Measurements from ENCODE around the gene IL6ST. TPM values are rescaled to one million over a fixed set of nuclear protein-coding genes. Genes with fewer than 3 reads are reported as not detected.
"Not testable (repeated sequence)": the region's sequence is repeated elsewhere in the genome, so short reads cannot be mapped to it uniquely, and the experiment has no call there.

Gene IL6ST
- total RNA-seq, 4 donors from 2014 or later, result 71.4 to 246 (median 116) TPM

DNA sequence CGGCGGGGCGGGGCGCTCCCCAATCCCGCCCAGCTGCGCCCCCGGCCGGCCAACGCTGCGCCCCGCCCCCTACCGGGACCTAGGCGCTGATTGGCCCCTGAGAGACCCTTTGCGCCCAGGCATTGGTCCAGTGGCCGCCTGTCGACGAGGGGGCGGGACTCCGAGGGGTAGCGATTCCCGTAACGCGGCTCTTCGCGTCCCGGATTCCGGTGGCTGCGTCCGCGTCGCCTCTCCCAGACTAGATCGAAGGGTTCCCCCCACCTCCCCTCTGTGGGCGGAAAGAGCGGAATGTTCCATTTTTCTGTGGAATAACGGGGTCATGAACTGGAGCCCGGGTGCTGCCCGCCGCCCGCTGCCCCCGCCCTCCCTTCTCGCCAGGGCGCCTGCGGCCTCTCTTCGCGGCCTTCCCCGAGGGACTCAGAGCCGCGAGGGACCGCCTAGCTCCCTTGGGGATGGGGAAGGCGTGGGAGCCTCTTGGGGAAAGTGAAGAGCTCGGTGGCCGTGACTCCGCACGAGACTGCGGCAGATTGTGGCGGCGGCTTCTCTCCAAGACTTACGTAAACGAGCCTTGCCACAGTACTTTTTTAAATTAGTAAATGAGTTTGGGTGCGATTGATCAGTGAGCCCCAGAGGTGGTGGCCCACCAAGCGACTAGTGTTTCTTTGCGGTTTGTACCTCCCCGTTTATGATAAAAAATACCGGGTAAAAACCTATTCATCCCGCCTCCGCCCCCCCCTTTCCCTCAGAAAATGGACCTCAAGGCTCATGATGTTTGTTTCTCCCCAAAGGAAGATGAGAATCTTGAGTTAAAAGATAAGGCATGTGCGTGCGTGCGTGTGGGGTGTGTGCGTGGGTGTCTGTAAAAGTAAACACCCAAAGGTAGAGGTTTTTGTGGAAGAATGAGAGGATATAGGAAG, 493 bp upstream of the IL6ST start:
- Histone ChIP-seq H3K27ac (peak overlapping the region; percentile 98 to 100 (median 99)), H3K27me3 (no peaks in the 10 kb centered on the region), H3K4me1 (peaks cover 12 to 49% (median 14%) of the 10 kb centered on the region in 3 donors), H3K36me3 (no peaks in the 10 kb centered on the region), H3K9me3 (no peaks in the 10 kb centered on the region), H3K4me3 (peak overlapping the region; percentile 87 to 91 (median 90))
- WGBS, 2 donors, result 0% methylated on average over 8 to 21 of the region's 70 CpGs
- intact Hi-C loops (cut with DNase I), result no loop called here
- DNase-seq, result peak; percentile 80
- peak in 2 of 4 donors; percentile 8 to 93 for TF ChIP-seq POLR2A (IDR thresholded peaks at IDR 0.05)
- TF ChIP-seq, protein P1, sequence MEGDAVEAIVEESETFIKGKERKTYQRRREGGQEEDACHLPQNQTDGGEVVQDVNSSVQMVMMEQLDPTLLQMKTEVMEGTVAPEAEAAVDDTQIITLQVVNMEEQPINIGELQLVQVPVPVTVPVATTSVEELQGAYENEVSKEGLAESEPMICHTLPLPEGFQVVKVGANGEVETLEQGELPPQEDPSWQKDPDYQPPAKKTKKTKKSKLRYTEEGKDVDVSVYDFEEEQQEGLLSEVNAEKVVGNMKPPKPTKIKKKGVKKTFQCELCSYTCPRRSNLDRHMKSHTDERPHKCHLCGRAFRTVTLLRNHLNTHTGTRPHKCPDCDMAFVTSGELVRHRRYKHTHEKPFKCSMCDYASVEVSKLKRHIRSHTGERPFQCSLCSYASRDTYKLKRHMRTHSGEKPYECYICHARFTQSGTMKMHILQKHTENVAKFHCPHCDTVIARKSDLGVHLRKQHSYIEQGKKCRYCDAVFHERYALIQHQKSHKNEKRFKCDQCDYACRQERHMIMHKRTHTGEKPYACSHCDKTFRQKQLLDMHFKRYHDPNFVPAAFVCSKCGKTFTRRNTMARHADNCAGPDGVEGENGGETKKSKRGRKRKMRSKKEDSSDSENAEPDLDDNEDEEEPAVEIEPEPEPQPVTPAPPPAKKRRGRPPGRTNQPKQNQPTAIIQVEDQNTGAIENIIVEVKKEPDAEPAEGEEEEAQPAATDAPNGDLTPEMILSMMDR (IDR thresholded peaks at IDR 0.05), result peak in 2 of 6 experiments; percentile 30 to 36

DNA sequence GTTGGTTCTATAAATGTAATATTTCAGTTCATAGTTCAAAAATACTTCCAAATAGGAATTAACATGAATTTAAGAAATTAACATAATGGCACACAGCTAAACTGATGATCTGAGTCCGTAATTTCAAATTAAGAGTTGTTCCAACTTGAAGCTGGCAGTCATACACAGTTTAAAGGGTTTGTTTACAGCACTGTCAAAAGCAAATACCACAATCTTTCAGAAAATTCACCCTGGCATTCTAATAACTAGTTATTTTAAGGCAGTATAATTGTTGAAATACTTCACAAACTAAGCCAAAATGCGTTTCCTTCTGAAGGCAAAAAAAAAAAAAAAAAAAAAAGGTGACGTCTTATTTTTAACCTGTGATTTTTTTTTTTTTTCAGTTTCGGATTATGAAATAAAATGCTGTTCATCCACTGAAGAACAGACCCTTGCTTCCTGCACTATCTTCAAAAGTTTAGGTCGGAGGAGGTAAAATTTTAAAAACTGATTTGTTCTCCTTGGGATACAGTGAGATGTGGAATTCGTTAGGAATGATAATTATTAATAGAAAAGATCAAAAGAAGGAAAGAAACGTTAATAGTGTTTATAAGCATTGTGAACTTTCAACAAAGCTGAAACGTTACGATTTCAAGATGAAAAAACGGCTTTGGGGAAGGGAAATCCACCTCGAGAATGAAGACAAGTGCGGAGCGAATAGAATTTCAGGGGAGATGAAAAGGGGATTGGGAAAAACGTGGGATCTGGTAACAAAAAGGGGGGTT, 850 bp downstream of the IL6ST start:
- H3K27me3 ChIP-seq, result no peaks in the 10 kb centered on the region
- intact Hi-C loops (cut with DNase I), result no loop called here
- peak overlapping the region; percentile 98 to 100 (median 99) for H3K27ac ChIP-seq
- WGBS, 2 donors, result 0 to 1% methylated on average over 14 of the region's 14 CpGs
- peak overlapping the region; percentile 87 to 91 (median 90) for H3K4me3 ChIP-seq
- H3K4me1 ChIP-seq, result peaks cover 14 to 62% (median 20%) of the 10 kb centered on the region in 3 donors
- H3K36me3 ChIP-seq, result no peaks in the 10 kb centered on the region
- no peak for DNase-seq
- H3K9me3 ChIP-seq, result no peaks in the 10 kb centered on the region
- no peak for TF ChIP-seq POLR2A (IDR thresholded peaks at IDR 0.05)
- TF ChIP-seq, protein P1 (IDR thresholded peaks at IDR 0.05), result no peak

DNA sequence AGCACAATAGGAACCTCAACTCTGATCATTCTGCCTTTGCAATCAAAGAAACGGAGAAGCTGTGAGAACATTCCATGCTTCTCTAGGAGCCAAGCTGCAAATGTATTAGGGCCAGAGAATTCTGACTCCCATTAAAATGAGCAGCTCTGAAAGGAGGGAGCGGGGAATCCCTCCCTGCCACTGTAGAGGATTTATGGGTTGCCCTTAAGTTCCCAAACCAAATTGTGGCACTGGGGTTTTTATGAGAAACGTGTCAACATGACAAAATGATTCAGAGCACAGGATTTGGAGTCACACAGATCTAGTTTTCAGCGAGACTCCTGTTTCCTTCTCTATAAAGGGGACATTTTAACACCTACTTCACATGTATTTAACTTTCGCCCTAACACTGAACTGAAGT, 1.8 kb downstream of the IL6ST start:
- no peak for DNase-seq
- Histone ChIP-seq H3K4me1 (peaks cover 14 to 63% (median 20%) of the 10 kb centered on the region in 3 donors), H3K27ac (peak overlapping the region; percentile 98 to 100 (median 99)), H3K36me3 (no peaks in the 10 kb centered on the region), H3K9me3 (no peaks in the 10 kb centered on the region), H3K4me3 (peak overlapping the region; percentile 87 to 91 (median 90)), H3K27me3 (no peaks in the 10 kb centered on the region)
- TF ChIP-seq, protein P1 (IDR thresholded peaks at IDR 0.05), result no peak
- no peak for TF ChIP-seq POLR2A (IDR thresholded peaks at IDR 0.05)
- intact Hi-C loops (cut with DNase I), result no loop called here
- 8 to 24% methylated on average over 5 of the region's 5 CpGs for WGBS, 2 donors

DNA sequence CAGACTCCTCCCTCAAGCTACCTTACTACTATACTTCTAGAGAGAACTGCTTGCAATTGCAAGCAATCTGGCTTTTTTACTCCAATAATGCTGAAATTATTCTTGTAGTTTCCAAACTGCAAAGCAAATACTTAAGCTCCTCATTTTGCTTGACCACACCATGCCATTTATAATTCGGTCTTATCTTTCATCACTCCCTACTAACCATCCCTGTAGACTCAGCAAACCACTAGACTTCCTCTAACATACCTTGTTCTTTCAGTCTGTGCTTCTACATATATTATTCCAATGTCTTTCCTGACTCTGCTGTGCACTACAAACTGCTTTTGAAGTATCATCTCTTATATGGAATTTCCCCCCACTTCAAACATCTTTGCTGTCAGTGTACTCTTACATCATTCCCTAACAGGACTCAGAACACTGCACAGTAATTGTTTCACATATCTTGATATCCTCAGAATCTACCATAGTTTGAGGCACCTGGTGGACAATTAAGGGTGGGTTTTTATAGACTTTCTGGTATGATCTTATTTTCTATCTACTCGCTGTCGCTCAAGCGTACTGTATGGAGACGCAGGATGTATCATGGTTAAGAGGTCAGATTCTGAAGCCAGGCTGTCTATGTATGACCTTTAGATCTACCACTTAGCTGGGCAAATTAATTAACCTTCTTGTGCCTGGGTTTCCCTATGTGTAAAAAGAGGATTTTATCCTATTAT, 2.8 kb downstream of the IL6ST start:
- TF ChIP-seq, protein P1 (IDR thresholded peaks at IDR 0.05), result no peak
- TF ChIP-seq POLR2A (IDR thresholded peaks at IDR 0.05), result no peak
- H3K27ac ChIP-seq, result peak overlapping the region; percentile 18 to 100 (median 98)
- 58 to 79% methylated on average over 5 of the region's 5 CpGs for WGBS, 2 donors

DNA sequence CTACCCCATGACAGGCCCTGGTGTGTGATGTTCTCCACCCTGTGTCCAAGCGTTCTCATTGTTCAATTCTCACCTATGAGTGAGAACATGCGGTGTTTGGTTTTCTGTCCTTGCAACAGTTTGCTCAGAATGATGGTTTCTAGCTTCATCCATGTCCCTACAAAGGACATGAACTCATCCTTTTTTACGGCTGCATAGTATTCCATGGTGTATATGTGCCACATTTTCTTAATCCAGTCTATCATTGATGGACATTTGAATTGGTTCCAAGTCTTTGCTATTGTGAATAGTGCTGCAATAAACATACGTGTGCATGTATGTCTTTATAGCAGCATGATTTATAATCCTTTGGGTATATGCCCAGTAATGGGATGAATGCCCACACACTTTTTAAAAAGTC, 3.9 kb downstream of the IL6ST start:
- DNase-seq; H3K27ac ChIP-seq; H3K36me3 ChIP-seq; intact Hi-C loops (cut with DNase I); H3K27me3 ChIP-seq; H3K9me3 ChIP-seq: not testable (repeated sequence)
- Histone ChIP-seq H3K4me3 (peak overlapping the region in 1 of 4 donors; percentile 91), H3K4me1 (peaks cover 11 to 66% (median 18%) of the 10 kb centered on the region in 3 donors)
- 71 to 73% methylated on average over 4 of the region's 4 CpGs for WGBS, 2 donors

More for the DNA sequence above, 2.8 kb downstream of the IL6ST start:
- H3K4me1 ChIP-seq, result peaks cover 14 to 74% (median 20%) of the 10 kb centered on the region in 3 donors
- no peak for DNase-seq
- H3K9me3 ChIP-seq, result no peaks in the 10 kb centered on the region
- peaks cover 0 to 2% (median 0%) of the 10 kb centered on the region in 3 donors for H3K36me3 ChIP-seq
- H3K27me3 ChIP-seq, result no peaks in the 10 kb centered on the region
- peak overlapping the region; percentile 87 to 91 (median 90) for H3K4me3 ChIP-seq
- intact Hi-C loops (cut with DNase I), result no loop called here
